Urothelium cell line (cell line): ENCODE results near the gene BTBD17.

Experiments used
- DNase-seq: peaks from one replicate; pipeline ENCODE4 v3.0.0; 2011; ENCODE audit warnings: low spot score, mixed read lengths
- FAIRE-seq: peaks from 2 replicates; lab custom pipeline; 2011; peaks lifted over from hg19 to GRCh38; lab: Jason Lieb, UNC

Gene BTBD17

GRCh38 chr17:74387365-74388218 lies 25.9 kb upstream of the BTBD17 start:
- FAIRE-seq (no peak), DNase-seq (no peak)

- FAIRE-seq: peak; percentile 27
- DNase-seq: no peak
Measured at GRCh38 chr17:74386386-74386785, 24.7 kb upstream of the BTBD17 start.

- FAIRE-seq (no peak), DNase-seq (no peak)
Measured at GRCh38 chr17:74385201-74385600, 23.5 kb upstream of the BTBD17 start.

GRCh38 chr17:74383141-74383540 lies 21.5 kb upstream of the BTBD17 start:
- DNase-seq (no peak), FAIRE-seq (no peak)

DNA sequence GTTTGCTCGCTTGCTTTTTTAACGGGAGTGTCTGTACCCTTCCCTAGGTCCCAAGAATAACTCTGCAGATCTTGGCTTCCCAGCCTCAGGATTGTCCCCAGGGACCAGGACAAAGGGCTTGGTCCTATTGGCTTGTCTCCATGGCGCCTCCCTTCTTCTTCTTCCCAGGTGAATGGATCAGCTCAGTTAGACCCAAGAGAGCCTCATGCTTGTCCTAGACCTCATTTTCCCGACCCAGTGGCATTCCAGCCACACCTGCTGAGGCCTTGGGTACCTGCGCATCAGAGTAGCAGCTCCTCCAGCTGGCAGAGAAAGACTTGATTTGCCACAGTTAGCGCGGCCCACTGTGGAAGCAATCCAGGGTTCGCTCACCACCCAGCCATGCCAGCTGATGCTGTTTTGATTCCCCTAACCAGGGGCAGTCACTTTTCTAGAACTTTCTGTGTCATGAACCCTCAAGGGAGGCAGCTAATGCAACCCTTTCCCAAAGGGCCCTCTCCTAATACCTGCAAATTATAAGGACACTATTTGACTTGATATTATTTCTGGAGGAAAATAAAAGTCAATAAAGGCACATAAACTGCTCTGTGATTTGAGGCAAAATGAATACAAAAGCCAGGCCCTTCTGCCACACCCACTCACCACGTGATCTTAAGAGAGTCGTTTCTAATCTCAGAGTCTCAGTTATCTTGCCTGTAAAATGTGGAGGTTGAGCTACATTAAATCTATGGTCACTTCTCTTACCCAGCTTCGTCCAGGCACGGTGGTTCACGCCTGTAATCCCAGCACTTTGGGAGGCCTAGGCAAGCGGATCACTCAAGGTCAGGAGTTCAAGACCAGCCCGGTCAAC lies 19.5 kb upstream of the BTBD17 start:
- FAIRE-seq: no peak
- no peak for DNase-seq

DNA sequence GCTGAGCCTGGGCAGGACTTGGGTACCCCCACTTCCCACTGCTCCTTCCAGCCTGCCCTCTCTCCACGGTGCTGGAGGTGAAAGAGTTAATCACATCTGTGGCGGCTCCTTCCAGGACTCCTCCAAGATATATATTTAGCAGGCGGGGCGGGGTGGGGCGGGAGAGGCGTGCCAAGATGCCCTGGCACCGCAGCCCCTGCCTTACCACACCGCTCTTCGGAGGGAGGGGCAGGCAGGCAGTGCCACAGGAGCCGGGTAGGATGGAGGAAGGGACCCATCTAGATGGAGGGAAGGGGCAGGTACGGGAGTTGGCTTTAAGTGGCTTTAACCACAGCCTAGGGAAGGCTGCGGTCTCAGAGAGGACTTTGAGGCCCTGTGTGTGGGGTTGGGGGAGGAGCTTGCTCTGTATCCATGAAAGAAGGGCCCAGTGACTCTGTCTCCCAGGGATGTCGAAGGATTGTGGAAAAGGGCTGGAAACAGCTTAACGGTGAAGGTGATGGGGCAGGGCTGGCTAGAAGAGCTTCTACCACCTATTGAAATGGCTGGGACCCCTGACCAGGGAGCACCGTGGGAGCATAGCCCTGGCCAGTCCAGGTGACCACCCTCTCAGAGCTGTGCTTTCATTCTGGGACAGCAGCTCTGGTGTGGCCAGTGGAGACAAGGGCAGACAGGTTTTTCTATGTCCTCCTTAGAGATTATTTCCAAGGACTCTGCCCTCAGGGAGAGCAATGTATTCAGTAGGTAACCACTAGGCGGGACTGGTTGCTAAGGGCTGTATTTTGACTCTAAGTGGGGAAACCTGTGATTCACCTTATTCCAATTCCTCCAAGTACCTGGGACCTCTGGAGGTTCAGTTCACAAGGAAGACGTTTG lies 18.7 kb upstream of the BTBD17 start:
- FAIRE-seq: peak; percentile 78
- DNase-seq: no peak

GRCh38 chr17:74379495-74380085 lies 17.9 kb upstream of the BTBD17 start:
- FAIRE-seq (peak; percentile 83), DNase-seq (peak; percentile 94)

DNA sequence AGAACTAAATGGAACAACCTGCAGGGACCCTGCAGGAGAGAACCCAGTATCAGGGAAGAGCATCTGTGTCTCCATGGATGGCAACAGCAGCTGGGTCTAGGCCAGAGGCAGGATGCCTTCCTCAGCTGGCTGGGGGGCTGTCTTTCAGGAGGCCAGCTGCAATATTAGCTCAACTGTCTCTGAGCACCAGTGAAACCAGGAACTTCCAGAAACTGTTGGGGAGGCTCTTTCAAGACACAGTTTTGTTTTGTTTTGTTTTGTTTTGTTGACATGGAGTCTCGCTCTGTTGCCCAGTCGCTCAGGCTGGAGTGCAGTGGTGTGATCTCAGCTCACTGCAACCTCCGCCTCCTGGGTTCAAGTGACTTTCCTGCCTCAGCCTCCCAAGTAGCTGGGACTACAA lies 13.2 kb upstream of the BTBD17 start:
- DNase-seq (no peak), FAIRE-seq (no peak)

GRCh38 chr17:74373838-74374606 lies 12.4 kb upstream of the BTBD17 start:
- DNase-seq (no peak), FAIRE-seq (peak; percentile 59)

- FAIRE-seq (no peak), DNase-seq (no peak)
Measured at GRCh38 chr17:74372426-74372825, 10.8 kb upstream of the BTBD17 start.

- DNase-seq (no peak), FAIRE-seq (no peak)
Measured at GRCh38 chr17:74371653-74372147, 10.0 kb upstream of the BTBD17 start.

DNA sequence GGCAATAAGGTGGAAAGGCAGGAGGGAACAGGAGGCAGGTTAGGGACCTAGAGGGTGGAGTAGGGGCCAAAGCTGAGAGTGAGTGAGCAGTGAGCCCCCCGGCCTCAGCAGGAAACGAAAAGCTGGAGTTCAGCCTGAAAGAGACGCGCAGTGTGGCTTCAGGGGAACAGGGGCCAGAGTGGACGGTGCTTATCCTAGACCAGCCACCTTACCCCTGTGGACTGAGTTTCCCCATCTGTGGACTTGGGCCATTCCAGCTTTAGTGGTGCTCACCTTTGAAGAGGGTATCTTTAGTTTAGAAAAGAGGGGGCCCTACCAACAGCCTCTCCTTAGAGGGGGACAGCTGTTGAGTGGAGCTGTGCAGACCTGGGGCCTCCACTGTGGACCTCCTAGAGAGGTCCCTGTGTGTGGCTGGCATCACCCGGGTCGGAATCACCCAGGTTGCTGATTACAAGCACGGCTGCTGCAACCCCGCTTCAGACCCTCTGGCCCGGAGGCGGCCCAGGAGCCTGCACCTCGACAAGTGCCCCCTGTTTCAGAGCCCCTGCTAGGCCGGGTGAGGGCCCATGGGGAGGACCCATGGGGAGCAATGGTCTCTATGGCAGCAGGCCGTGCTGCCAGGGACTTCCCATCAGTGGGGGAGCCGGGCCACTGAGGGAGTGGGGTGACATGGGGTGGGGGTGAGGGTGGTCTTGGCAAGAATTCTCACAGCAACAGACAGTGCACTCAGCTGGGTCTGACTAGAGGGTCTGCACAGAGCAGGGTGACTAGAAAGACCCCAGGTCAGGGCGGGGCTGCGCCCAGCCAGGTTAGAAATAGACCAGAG lies 8.2 kb upstream of the BTBD17 start:
- DNase-seq: no peak
- no peak for FAIRE-seq

GRCh38 chr17:74369221-74369620 lies 7.6 kb upstream of the BTBD17 start:
- no peak for DNase-seq

GRCh38 chr17:74368341-74369081 lies 6.8 kb upstream of the BTBD17 start:
- DNase-seq: peak; percentile 86
- FAIRE-seq: peak; percentile 90

More at GRCh38 chr17:74369221-74369620, 7.6 kb upstream of the BTBD17 start:
- no peak for FAIRE-seq

DNA sequence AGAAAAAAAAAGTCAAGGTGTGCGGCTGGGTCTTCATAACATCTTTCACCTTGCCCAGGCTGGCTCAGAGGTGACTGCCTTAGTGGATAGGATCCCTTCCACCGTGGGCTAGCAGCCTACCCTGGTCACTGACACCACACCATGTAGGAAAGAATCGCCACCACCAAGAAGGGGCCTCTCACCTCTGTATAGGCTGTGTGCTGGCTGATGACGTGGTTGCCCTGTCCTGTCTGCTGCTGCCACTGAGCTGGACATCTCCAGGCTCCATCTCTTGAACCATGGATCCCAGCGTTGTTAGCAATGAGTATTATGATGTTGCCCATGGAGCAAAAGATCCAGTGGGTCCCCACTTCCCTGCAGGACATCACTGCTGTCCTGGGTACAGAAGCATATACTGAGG lies 5.5 kb upstream of the BTBD17 start, which contains the start of gene GPR142:
GPR142 (plus strand) TSS at position 301 of the 400 bp plus-strand sequence. CDS start 2,035 bp downstream, outside the sequence.
- no peak for DNase-seq
- FAIRE-seq: no peak

- DNase-seq: no peak
- FAIRE-seq: no peak
Measured at GRCh38 chr17:74362810-74363498, 1.3 kb upstream of the BTBD17 start.

GRCh38 chr17:74362069-74362405 lies 369 bp upstream of the BTBD17 start:
- no peak for FAIRE-seq

DNA sequence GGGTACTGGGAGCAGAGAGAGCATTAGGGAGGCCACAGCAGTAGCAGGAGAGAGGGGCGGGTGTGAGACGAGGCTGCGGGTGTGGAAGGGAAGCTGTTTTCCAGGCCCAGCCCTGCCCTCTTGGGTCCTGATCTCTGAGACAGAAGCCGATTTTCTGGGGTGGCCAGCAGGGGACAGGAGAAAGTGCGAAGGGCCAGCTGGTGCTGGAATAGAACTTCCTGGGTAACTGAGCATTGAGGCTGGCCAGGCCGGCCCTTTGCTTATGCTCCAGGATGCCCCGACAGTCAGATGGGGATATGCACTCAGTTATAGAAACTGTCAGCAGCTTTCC lies 804 bp downstream of the BTBD17 start:
- FAIRE-seq (no peak), DNase-seq (no peak)

More at GRCh38 chr17:74362069-74362405, 369 bp upstream of the BTBD17 start:
- DNase-seq: no peak
